ENCODE measurements around the gene MOV10L1. TPM values are rescaled to one million over a fixed set of nuclear protein-coding genes. Genes with fewer than 3 reads are reported as not detected.

Gene MOV10L1
- total and polyA plus RNA-seq, 12 donors, result 0.16 to 0.42 (median 0.26) TPM; not detected in 8

- H3K36me3 ChIP-seq, result no peaks in the 10 kb centered on the region
- H3K27me3 ChIP-seq, result peaks cover 0 to 30% (median 6%) of the 10 kb centered on the region in 7 donors
- WGBS, 2 donors, result 78 to 80% methylated on average over 30 of the region's 30 CpGs
- H3K4me1 ChIP-seq, result no peaks in the 10 kb centered on the region
- ATAC-seq (no peak), DNase-seq (no peak)
- no peak for TF ChIP-seq CTCF (IDR thresholded peaks at IDR 0.05)
- no peak overlapping the region for H3K4me3 ChIP-seq
- H3K9me3 ChIP-seq, result no peaks in the 10 kb centered on the region
- intact Hi-C loops (cut with DNase I), result no loop called here
- H3K27ac ChIP-seq, result no peak overlapping the region
These were observed 45.2 kb upstream of the MOV10L1 start for GRCh38 chr22:50044485-50045118.

- no peaks in the 10 kb centered on the region for H3K9me3 ChIP-seq
- TF ChIP-seq CTCF (IDR thresholded peaks at IDR 0.05), result no peak
- peaks cover 0 to 36% (median 6%) of the 10 kb centered on the region in 7 donors for H3K27me3 ChIP-seq
- intact Hi-C loops (cut with DNase I), result no loop called here
- ATAC-seq (peak in 1 of 8 donors; percentile 14), DNase-seq (no peak)
- no peak overlapping the region for H3K4me3 ChIP-seq
- H3K36me3 ChIP-seq, result no peaks in the 10 kb centered on the region
- no peaks in the 10 kb centered on the region for H3K4me1 ChIP-seq
- 73 to 74% methylated on average over 34 to 35 of the region's 35 CpGs for WGBS, 2 donors
- no peak overlapping the region for H3K27ac ChIP-seq
These were observed 44.4 kb upstream of the MOV10L1 start for GRCh38 chr22:50045211-50046018.

GRCh38 chr22:50046019-50046415 is 43.8 kb upstream of the MOV10L1 start:
- WGBS, 2 donors, result 72 to 77% methylated on average over 19 of the region's 19 CpGs
- Histone ChIP-seq H3K27me3 (peaks cover 0 to 36% (median 6%) of the 10 kb centered on the region in 7 donors), H3K36me3 (no peaks in the 10 kb centered on the region), H3K4me3 (no peak overlapping the region), H3K9me3 (no peaks in the 10 kb centered on the region), H3K4me1 (no peaks in the 10 kb centered on the region), H3K27ac (no peak overlapping the region)
- ATAC-seq (peak in 1 of 8 donors; percentile 43), DNase-seq (no peak)
- intact Hi-C loops (cut with DNase I), result no loop called here
- no peak for TF ChIP-seq CTCF (IDR thresholded peaks at IDR 0.05)

- DNase-seq (no peak), ATAC-seq (peak in 2 of 8 donors; percentile 18 to 45)
- Histone ChIP-seq H3K4me1 (no peaks in the 10 kb centered on the region), H3K4me3 (no peak overlapping the region), H3K36me3 (no peaks in the 10 kb centered on the region), H3K27me3 (peaks cover 0 to 36% (median 6%) of the 10 kb centered on the region in 7 donors), H3K27ac (no peak overlapping the region), H3K9me3 (peaks cover 0 to 4% (median 0%) of the 10 kb centered on the region in 11 donors)
- 83 to 85% methylated on average over 27 of the region's 27 CpGs for WGBS, 2 donors
- no peak for TF ChIP-seq CTCF (IDR thresholded peaks at IDR 0.05)
- intact Hi-C loops (cut with DNase I), result no loop called here
These were observed 43.1 kb upstream of the MOV10L1 start for GRCh38 chr22:50046481-50047245.

Measured in heart right ventricle (tissue), 16 donors.